A673 (cell line): ENCODE measurements around the gene F2RL3. TPM values are rescaled to one million over a fixed set of nuclear protein-coding genes. Genes with fewer than 3 reads are reported as not detected.

Experiments
- Bru-seq: library from RNA; stranded (reverse); fragments of 400-500 nt; gene quantifications from one replicate; lab custom pipeline; 2021; lab: Mats Ljungman, UMichigan
- BruChase-seq, 2 experiments: library from RNA; stranded (reverse); fragments of 400-500 nt; gene quantifications; one replicate each; lab custom pipeline; 2021; lab: Mats Ljungman, UMichigan
- BruUV-seq: library from RNA; stranded (reverse); fragments of 400-500 nt; replicated peaks from 2 replicates; lab custom pipeline; 2021; lab: Mats Ljungman, UMichigan
- CTCF ChIA-PET: fragments of 300-600 bp; sonication (Branson Sonifier 250); formaldehyde crosslinking; loops from one replicate; lab custom pipeline; 2022; ENCODE audit warnings: antibody characterized with exemption; lab: Charles Lee
- POLR2A ChIA-PET: fragments of 300-600 bp; sonication (Branson Sonifier 250); formaldehyde crosslinking; loops from one replicate; lab custom pipeline; 2022; ENCODE audit warnings: antibody characterized with exemption; ENCODE audit not compliant: low non-redundant PET; lab: Charles Lee
- DNase-seq: peaks from one replicate; pipeline ENCODE4 v3.0.0-alpha.2; 2015; ENCODE audit warnings: low spot score
- H3K27ac ChIP-seq: fragments of 200-600 bp; sonication (generic); 2 replicates; pipeline ENCODE4 v1.5.1; 2016; ENCODE audit warnings: mixed run types, low read depth, mild to moderate bottlenecking, mixed read lengths, antibody characterized with exemption, low read length; ENCODE audit not compliant: poor library complexity, severe bottlenecking
- H3K27me3 ChIP-seq: fragments of 200-600 bp; sonication (generic); replicated peaks from 2 replicates; pipeline ENCODE4 v1.6.1; 2017; ENCODE audit warnings: mixed run types, low read depth, mild to moderate bottlenecking, mixed read lengths, antibody characterized with exemption, low read length; ENCODE audit not compliant: insufficient read depth, poor library complexity
- H3K36me3 ChIP-seq: fragments of 200-600 bp; sonication (generic); 2 replicates; pipeline ENCODE4 v1.6.1; 2016; ENCODE audit warnings: mixed run types, mild to moderate bottlenecking, mixed read lengths, antibody characterized with exemption, low read length; ENCODE audit not compliant: insufficient read depth, poor library complexity, severe bottlenecking
- H3K4me1 ChIP-seq: fragments of 200-600 bp; sonication (generic); 2 replicates; pipeline ENCODE4 v1.6.1; 2017; ENCODE audit warnings: mixed run types, mild to moderate bottlenecking, mixed read lengths, antibody characterized with exemption, low read length; ENCODE audit not compliant: insufficient read depth, poor library complexity, severe bottlenecking
- H3K4me3 ChIP-seq: fragments of 200-600 bp; sonication (generic); 2 replicates; pipeline ENCODE4 v1.5.1; 2016; ENCODE audit warnings: low read depth, mixed run types, mild to moderate bottlenecking, mixed read lengths, low read length; ENCODE audit not compliant: poor library complexity, severe bottlenecking
- H3K9me3 ChIP-seq: fragments of 200-600 bp; sonication (generic); 2 replicates; pipeline ENCODE4 v1.6.1; 2016; ENCODE audit warnings: mixed run types, low read depth, mild to moderate bottlenecking, mixed read lengths, antibody characterized with exemption, low read length; ENCODE audit not compliant: poor library complexity, severe bottlenecking
- CTCF ChIP-seq: fragments of 300-800, 200-600 bp; sonication (generic); conservative IDR thresholded peaks from 2 replicates; pipeline ENCODE4 v1.5.1; 2017; ENCODE audit warnings: low read depth, mild to moderate bottlenecking, antibody characterized with exemption, low read length, moderate library complexity, mixed read lengths
- EZH2 ChIP-seq: fragments of 200-600 bp; sonication (generic); IDR thresholded peaks from 2 replicates; pipeline ENCODE4 v1.6.1; 2017; ENCODE audit warnings: borderline replicate concordance, low read depth, mild to moderate bottlenecking, mixed read lengths, antibody characterized with exemption, low read length; ENCODE audit not compliant: poor library complexity, severe bottlenecking
- intact Hi-C: fragments of 100-400 bp; cut with micrococcal nuclease; formaldehyde crosslinking; loops from one replicate; pipeline ENCODE4 v1.10.0; 2022; ENCODE audit not compliant: unreplicated experiment
- long read RNA-seq: library from polyadenylated mRNA; stranded (forward); transcript quantifications from one replicate; pipeline ENCODE4 v2.0.0, GENCODE V29; 2022
- total RNA-seq: library from RNA; stranded (reverse); gene quantifications from 2 replicates; pipeline ENCODE4 v1.2.3, GENCODE V29; 2021

Gene F2RL3
- total RNA-seq (not detected in 2 replicates), Bru-seq, nascent RNA (not detected), BruChase-seq, experiment 1, labeled RNA remaining after a 2-hour chase (not detected), BruChase-seq, experiment 2, labeled RNA remaining after a 6-hour chase (not detected)
- long read RNA-seq: 0 reads

GRCh38 chr19:16888629-16889365 lies at the start of gene F2RL3:
Gene F2RL3, plus strand, starts transcription at chr19:16888999. Its CDS starts 191 bp downstream, at chr19:16889190.
- POLR2A ChIA-PET: no interaction called here
- no peak within 1 kb of the TSS for H3K4me3 ChIP-seq

GRCh38 chr19:16841391-16841926 lies 47.3 kb upstream of the F2RL3 start:
- CTCF ChIA-PET: no interaction called here
- Histone ChIP-seq H3K27me3 (no peaks in the 10 kb centered on the region), H3K36me3 (peaks cover 66% of the 10 kb centered on the region), H3K4me3 (no peak overlapping the region), H3K9me3 (no peaks in the 10 kb centered on the region), H3K27ac (no peak overlapping the region), H3K4me1 (no peaks in the 10 kb centered on the region)
- POLR2A ChIA-PET: no interaction called here
- DNase-seq: no peak
- intact Hi-C loops: no loop called here
- TF ChIP-seq EZH2 (no peak), CTCF (no peak)
- no TSS peak for BruUV-seq

More at GRCh38 chr19:16888629-16889365, at the start of gene F2RL3:
- Histone ChIP-seq H3K27me3 (no peaks in the 10 kb centered on the region), H3K4me1 (no peaks in the 10 kb centered on the region), H3K27ac (no peak within 1 kb of the TSS), H3K36me3 (no peaks in the 10 kb centered on the region), H3K9me3 (no peaks in the 10 kb centered on the region)
- TF ChIP-seq CTCF (no peak), EZH2 (no peak)
- CTCF ChIA-PET: interaction anchor here (0.6 kb wide), 1 partner anchor 22 kb away, joined by 3 read pairs; no protein-coding TSS in a partner anchor
- BruUV-seq: no TSS peak
- DNase-seq: no peak
- intact Hi-C loops: no loop called here

GRCh38 chr19:16846901-16847300 lies 41.9 kb upstream of the F2RL3 start:
- peaks cover 84% of the 10 kb centered on the region for H3K36me3 ChIP-seq
- CTCF ChIA-PET: no interaction called here
- no TSS peak for BruUV-seq
- H3K4me3 ChIP-seq: no peak overlapping the region
- H3K27me3 ChIP-seq: no peaks in the 10 kb centered on the region
- no peak overlapping the region for H3K27ac ChIP-seq
- DNase-seq: no peak
- H3K4me1 ChIP-seq: no peaks in the 10 kb centered on the region
- no peak for TF ChIP-seq EZH2
- no peak for TF ChIP-seq CTCF
- H3K9me3 ChIP-seq: no peaks in the 10 kb centered on the region
- POLR2A ChIA-PET: no interaction called here
- intact Hi-C loops: no loop called here
